Stimulated activated CD4-positive, alpha-beta T cell treated with anti-CD3 and anti-CD28 coated beads, TNF-alpha, amount 100 ng/mL, for 1 hour (primary cell): ENCODE measurements around the gene ZNF646.

ENCODE experiments used
- DNase-seq, 3 donors: peaks; one replicate each; pipeline ENCODE4 v3.0.0-alpha.2; 2020; ENCODE audit warnings: low read depth in 3 of 3, low spot score in 1 of 3

ZNF646 gene

DNA sequence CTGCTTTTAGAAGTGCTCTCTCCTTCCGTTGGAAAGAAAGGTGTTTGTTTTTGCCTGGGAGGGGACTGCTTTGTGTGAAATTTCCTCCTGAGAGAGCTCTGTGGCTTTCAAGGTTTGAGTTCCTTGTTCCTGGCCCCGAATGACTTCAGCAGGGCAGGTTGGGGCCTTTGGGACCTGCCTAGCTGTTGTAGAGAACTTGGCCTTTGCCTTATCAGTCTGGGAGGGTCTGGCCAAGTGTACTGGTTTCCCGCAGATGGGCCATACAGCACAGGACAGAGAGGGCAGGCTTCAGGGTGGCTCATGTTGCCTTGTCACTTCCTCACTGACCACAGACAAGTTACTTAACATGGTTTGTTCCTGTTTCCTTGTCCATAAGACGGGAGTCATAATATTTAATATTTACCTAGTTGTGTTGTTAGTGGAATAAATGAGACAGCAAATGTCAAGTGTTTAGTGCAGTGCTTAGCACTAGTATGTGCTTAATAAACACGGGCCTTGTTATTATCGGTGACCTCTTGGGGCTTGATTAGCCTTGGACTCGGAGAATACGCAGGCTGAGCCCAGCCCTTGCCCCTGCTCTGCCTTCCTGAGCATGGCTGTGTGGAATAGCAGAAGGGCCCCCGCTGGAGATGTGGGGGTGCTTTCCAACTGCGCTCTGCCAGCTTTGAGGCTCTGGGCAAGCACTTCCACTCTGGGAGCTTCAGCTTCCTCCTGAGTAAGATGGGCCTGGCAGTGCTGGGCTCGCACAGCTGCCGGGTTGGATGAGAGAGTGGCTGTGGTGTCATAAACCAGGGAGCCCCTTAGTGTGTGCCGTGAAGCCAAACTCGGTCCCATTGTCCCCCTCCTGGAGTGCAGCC lies 54.7 kb downstream of the ZNF646 start:
- no peak for DNase-seq

DNA sequence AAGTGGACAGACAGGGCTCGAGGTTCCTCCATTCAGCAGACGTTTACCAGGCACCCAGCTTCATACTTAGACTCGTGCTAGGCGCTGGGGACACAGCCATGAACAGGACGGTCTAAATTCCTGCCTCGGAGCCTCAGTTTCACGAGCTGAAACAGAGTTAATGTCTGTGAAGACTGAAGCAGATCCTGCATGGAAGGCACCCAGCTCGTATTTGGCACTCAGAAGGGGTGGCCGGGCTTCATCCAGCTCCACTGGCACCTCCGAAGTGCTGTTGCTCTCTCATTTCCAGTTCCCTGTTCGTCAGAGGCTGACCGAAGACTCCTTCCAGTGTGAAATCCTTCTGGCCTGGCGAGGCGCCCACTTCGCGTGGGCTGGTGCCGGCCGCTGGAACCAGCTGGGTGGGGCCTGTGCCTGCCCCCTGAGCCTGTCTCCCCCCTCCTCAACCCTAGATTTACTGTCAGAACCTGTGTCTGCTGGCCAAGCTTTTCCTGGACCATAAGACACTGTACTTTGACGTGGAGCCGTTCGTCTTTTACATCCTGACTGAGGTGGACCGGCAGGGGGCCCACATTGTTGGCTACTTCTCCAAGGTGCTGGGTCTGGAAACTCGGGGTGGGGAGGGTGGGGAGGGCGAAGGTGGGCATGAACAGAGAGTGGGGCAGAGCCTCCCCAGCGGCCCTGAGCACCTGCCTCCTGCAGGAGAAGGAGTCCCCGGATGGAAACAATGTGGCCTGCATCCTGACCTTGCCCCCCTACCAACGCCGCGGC lies 55.5 kb downstream of the ZNF646 start:
- DNase-seq: no peak

DNA sequence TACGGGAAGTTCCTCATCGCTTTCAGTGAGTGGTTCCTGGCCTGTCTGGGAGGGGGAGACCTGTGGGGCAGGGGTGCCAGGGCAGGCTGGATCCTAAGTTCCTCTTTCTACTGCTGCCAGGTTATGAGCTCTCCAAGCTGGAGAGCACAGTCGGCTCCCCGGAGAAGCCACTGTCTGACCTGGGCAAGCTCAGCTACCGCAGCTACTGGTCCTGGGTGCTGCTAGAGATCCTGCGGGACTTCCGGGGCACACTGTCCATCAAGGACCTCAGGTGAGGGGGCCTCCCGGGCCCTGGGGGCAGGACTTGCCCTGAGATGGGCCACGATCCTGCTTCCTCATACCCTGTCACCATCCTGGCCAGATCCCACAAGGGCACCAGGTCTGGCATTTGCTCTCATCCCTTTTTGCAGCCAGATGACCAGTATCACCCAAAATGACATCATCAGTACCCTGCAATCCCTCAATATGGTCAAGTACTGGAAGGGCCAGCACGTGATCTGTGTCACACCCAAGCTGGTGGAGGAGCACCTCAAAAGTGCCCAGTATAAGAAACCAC lies 56.2 kb downstream of the ZNF646 start:
- DNase-seq: no peak

DNA sequence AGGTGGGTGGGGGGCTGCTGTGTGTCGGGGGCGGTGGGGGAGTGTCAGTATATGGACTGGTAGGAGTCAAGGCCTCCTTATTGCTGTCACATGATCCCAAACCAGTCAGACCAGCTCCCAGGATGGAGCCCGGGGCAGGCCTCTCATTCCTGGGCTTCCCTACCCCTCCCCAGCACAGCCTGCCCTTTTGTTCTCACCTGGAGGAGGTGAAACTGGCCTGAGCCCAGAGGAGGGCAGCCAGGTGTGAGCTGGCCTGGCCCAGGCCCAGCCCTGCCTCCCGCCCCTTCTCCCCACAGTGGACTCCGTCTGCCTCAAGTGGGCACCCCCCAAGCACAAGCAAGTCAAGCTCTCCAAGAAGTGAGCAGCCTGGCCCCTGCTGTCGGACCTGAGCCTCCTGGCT lies 56.7 kb downstream of the ZNF646 start:
- DNase-seq: no peak

DNA sequence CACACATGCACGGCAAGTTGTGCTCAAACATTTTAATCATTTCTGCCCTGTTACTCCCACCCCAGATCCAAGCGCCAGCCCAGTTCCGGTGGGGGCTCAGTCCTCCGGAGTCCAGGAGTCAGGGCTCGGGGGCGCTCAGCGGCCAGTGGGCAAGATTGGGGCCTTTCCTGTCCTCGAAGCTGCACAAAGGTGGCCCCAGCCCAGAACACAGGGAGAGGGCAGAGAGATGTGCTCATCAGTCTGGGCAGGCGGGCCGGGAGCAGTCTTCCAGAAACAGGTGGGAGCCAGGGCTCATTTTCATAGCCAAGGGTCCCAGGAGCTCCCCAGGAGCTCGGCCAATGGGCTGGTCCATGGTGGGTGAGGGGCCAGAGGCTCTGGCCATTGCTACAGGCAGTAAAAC lies 57.2 kb downstream of the ZNF646 start:
- no peak for DNase-seq

DNA sequence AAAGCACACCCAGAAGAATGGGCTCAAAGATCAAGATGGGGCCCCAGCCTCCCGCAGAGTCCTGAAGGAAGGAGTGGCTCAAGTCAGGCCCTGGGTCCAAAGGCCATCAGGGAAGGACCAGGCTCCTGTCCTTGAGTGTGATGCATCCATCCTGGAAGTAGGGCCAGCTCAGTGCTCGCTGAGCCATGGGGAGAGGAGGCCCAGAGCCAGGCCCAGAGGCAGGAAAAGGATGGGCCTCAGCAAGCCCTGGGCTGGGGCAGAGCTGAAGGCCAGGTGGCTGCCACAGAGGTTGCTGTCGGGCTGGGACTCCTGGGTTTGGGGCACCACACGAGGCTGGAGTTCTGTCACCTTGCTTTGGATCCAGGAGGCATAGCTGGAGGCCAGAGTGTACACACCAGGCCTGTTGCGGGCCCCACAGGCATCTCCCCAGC lies 57.6 kb downstream of the ZNF646 start:
- no peak for DNase-seq

DNA sequence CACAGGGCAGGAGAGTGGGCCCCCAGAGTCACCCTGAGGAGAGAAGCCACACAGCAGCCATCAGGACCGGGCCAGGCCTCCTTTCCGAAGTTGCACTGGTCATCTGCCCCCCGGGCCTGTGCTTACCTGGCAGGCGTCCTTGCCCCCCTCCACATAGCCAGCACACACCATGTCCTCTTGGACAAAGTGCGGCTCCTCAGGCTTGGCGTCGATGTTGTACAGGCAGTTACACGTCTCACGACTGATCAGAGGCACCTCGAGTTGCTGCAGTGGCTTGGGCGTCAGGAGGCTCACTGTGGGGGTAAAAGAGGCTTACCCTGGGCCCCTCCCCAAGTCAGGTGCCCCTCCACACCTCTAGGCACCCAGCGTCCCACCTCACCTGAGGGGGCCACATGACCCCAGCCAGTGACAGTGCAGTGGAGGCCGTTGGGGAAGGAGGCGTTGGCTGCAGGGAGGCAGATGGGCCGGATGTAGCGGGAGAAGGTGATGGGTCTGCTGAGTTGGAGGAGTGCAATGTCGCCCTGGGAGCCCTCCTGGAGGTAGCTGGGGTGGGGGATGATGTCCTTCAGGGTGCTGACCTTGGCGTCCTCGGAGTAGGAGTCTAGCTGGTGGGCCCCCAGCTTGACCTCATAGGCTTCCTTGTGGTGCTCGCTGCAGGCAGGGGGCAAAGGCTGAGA lies 58.2 kb downstream of the ZNF646 start:
- no peak for DNase-seq

DNA sequence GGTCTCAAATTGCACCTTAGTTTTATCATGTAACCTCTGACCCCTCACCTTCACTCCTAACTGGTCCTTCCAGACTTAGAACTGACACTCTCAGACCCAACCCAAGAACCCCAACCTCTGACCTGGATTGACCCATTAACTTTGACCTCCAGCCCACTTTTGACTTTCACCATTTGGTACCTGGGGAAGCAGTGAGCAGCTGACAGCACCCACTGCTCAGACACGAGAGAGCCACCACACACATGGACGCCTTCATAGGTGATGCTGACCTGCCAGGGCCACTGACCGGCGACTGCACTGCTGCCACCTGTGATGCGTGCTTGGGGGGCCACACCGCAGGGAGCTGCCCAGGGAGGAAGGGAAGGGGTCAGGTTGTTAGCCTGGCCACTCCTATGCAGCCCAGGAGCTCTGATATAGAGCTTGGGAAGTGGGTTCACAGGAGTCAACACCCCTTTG lies 58.9 kb downstream of the ZNF646 start:
- no peak for DNase-seq
